D721Med (cell line): ENCODE results near the gene WBP2.
"Not testable (repeated sequence)": the region's sequence is repeated elsewhere in the genome, so short reads cannot be mapped to it uniquely, and the experiment has no call there.

ENCODE experiments used
- DNase-seq: peaks from one replicate; pipeline ENCODE4 v3.0.0; 2011; ENCODE audit warnings: low spot score; ENCODE audit not compliant: insufficient read length
- FAIRE-seq: peaks from 2 replicates; lab custom pipeline; 2011; peaks lifted over from hg19 to GRCh38; lab: Jason Lieb, UNC
- TF ChIP-seq, protein P1 (sequence below): IDR thresholded peaks from 2 replicates; pipeline ENCODE4 v1.5.1; 2012; ENCODE audit warnings: mild to moderate bottlenecking, control low read depth; ENCODE audit not compliant: insufficient read depth; ENCODE audit errors: missing control alignments

WBP2 gene

DNA sequence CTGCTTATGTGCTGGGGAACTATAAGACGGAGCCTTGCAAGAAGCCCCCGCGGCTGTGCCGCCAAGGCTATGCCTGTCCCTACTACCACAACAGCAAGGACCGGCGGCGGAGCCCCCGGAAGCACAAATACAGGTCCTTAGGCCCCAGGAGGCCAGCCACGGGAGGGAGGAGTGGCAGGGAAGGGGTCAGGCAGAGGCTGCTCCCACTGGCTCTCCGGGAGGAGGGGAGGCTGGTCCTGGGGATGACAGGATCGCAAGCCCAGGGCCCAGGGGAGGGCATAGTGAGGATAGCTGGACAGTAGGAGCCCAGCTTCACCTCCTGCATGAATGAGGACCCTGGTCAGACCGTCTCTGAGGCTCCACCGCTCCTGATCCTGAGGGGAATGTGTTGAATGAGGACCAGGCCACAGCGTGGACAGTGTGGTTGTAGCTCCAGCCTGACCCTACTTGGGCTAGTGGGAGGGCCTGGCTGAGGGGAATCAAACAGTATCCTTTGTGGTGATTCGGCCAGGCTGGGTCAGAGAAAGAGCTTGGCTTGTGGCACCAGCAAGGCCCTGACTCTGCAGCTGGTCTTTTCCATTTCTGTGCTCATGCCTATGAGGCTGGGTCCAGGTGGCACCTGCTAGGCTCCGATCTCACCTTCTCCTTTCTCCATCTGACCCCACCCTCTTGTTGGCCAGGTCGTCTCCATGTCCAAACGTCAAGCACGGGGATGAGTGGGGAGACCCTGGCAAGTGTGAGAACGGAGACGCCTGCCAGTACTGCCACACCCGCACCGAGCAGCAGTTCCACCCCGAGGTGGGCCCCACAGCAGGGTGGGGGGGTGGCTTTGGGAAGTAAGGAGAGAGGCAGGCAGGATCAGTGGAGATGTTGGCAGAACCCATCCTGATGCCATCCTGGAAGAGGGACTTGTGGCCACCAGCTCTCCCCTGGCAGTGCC is 41.8 kb downstream of the WBP2 start:
- DNase-seq (no peak), FAIRE-seq (no peak)
- TF ChIP-seq, protein P1, sequence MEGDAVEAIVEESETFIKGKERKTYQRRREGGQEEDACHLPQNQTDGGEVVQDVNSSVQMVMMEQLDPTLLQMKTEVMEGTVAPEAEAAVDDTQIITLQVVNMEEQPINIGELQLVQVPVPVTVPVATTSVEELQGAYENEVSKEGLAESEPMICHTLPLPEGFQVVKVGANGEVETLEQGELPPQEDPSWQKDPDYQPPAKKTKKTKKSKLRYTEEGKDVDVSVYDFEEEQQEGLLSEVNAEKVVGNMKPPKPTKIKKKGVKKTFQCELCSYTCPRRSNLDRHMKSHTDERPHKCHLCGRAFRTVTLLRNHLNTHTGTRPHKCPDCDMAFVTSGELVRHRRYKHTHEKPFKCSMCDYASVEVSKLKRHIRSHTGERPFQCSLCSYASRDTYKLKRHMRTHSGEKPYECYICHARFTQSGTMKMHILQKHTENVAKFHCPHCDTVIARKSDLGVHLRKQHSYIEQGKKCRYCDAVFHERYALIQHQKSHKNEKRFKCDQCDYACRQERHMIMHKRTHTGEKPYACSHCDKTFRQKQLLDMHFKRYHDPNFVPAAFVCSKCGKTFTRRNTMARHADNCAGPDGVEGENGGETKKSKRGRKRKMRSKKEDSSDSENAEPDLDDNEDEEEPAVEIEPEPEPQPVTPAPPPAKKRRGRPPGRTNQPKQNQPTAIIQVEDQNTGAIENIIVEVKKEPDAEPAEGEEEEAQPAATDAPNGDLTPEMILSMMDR: no peak

DNA sequence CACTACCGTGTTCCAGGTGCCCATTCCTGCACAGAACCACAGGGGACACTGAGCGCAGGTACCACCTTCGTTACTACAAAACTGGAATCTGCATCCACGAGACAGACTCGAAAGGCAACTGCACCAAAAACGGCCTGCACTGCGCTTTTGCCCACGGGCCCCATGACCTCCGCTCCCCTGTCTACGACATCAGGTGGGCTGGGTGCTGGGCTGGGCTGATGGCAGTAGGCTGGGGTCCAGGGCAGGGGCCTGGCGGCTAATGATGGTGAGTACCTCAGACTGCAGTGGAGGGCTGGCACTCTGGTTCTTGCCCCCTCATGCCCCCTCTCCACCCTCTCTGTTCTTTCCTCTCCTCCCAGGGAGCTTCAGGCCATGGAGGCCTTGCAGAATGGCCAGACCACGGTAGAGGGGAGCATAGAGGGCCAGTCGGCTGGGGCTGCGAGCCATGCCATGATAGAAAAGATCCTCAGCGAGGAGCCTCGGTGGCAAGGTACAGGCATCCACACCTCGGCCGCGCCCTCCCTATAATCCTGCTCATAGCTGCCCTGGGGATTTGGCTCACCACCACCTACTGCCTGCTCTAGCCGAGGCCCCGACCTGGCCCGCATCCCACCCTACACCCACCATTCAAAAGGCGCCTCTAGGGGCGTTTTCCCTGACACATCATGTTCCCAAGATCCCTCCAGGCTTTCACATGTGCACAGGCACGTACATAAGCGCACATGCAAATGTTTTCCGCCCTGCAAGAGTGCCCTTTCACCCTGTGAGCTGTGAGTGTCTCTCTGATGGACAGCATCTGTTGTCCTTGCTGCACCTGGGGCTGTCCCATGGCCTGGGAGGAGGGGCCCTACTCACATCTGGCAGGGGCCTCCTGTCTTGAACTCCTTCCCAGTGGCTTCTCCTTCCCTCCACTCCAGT is 42.8 kb downstream of the WBP2 start:
- DNase-seq (no peak), FAIRE-seq (no peak)
- TF ChIP-seq, protein P1: no peak

DNA sequence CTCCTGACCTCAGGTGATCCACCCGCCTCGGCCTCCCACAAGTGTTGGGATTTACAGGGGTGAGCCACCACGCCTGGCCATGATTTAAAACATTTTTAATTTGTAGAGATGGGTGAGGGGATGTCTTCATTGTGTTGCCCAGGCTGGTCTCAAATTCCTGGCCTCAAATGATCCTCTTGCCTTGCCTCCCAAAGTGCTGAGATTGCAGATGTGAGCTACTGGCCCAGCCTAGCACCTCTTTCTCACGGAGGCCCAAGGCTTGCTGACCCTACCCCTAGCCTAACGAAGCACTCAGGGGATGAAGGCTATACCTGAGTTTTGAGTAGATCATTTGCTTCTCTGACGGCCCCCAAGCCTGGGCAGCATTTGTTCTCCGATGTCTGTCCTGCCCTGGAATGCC is 44.0 kb downstream of the WBP2 start:
- TF ChIP-seq, protein P1: no peak
- no peak for DNase-seq
- no peak for FAIRE-seq

DNA sequence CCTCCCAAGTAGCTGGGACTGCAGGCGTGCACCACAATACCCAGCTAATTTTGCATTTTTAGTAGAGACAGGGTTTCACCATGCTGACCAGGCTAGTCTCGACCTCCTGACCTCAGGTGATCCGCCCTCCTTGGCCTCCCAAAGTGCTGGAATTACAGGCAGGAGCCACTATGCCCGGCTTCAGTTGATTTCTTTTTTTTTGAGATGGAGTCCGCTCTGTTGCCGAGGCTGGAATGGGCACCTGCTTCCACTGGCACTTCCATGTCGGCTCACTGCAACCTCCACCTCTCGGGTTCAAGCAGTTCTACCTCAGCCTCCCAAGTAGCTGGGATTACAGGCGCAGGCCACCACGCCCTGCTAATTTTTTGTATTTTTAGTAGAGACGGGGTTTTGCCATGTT is 44.4 kb downstream of the WBP2 start:
- DNase-seq, FAIRE-seq: not testable (repeated sequence)

DNA sequence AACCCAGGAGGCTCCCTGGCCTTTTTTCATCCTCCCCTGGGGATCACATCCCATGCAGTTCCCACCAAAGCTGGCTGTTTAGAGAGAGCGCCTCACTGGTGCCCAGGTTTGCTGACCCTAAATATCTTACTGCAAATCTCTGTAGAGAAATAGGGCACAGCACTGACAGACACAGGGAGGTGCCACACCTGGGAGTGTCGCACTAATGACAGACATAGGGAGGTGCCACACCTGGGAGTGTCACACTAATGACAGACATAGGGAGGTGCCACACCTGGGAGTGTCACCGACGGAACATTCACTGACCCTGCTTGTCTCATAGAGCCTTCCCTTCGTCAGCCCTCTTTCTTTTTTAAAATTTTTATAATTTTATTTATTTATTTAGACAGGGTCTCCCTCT is 44.9 kb downstream of the WBP2 start:
- TF ChIP-seq, protein P1: no peak
- no peak for DNase-seq
- FAIRE-seq: no peak

DNA sequence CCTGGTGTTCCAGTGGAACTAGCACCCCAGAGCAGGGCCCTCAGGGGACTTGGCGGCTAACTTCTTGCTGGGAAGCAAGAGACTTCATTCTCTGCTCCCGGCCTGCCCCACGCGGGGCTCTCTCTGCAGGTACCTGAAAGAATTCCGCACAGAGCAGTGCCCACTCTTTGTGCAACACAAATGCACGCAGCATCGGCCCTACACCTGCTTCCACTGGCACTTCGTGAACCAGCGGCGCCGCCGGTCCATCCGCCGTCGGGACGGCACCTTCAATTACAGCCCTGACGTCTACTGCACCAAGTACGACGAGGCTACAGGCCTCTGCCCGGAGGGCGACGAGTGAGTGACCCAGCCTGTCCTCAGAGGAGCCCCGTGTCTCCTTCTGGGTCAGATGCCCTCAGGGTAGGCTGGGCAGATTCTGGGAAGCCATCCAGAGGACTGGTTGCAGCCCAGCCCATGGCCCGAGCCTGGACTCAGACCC is 45.5 kb downstream of the WBP2 start:
- TF ChIP-seq, protein P1: no peak
- FAIRE-seq: no peak
- DNase-seq: no peak

DNA sequence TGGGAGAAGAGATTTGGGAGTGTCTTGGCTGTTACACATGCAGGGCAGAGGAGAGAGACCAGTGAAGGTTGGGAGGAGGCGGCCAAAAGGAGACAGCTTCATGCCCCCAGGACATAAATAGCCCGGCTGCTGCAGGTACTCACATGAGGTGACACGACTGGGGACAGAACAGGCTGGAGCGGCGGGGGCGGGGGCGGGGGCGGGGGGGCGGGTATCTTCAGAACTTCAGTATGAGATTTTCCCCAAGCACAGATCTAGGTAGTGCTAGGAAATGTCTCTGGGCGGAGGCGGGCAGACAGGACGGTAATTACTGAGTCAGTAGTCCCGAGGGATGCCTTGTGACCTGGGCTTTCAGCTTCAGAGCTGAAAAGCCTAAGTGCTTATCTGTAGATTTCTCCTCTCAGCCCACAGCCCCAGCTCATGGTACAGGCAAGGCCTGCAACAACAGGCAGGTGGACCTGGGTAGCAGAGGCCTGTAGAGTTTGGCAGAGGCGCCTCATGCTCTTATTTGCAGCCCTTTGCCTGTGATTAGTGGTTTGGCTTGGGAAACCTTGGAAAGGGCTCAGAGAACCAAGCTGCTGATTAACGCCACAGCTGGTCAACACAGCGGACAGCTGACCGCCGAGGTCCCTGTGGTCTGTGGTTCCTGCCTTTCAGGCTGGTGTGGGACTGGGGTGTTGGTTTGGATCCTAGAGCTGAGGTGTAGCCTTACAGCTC is 46.1 kb downstream of the WBP2 start:
- FAIRE-seq (no peak), DNase-seq (no peak)
- TF ChIP-seq, protein P1: no peak
